ENCODE measurements around the gene LSM10. TPM values are rescaled to one million over a fixed set of nuclear protein-coding genes. Genes with fewer than 3 reads are reported as not detected.
A peak's percentile ranks its signal among the peaks of the same experiment; 100 is the strongest.

LSM10 gene
- total and polyA plus RNA-seq, 9 of the 15 experiments (the other 6 are each of a cell fraction or from before 2014, with no cell fraction given) = 13.2 to 146 (median 68.9) TPM

GRCh38 chr1:36400825-36401601 lies 3.3 kb upstream of the LSM10 start (continued):
- TF ChIP-seq TFAM (CRISPR knock-in tag; conservative IDR thresholded peaks at IDR 0.05) (no peak), HSF4 (CRISPR knock-in tag; IDR thresholded peaks at IDR 0.05; ENCODE audit: borderline replicate concordance) (no peak), CHD7 (IDR thresholded peaks at IDR 0.05; ENCODE audit: low read depth, low read length) (no peak), U2AF2 (optimal IDR thresholded peaks at IDR 0.05; ENCODE audit: low read depth, low read length) (no peak), NR4A1 (CRISPR knock-in tag; IDR thresholded peaks at IDR 0.05) (no peak), NR4A1 (tag; IDR thresholded peaks at IDR 0.05) (no peak), E2F6 (IDR thresholded peaks at IDR 0.05; ENCODE audit: borderline replicate concordance in 1 of 2, extremely low read depth in 1 of 2, insufficient read depth in 1 of 2, insufficient read length in 1 of 2, low read depth in 1 of 2, low read length in 1 of 2, poor library complexity in 1 of 2, severe bottlenecking in 1 of 2) (peak; percentile 5 to 41), SMAD4 (CRISPR knock-in tag; conservative IDR thresholded peaks at IDR 0.05) (0 out of 2 replicates have a peak, but pooled peaks have one; percentile 18), MYC (IDR thresholded peaks at IDR 0.05; ENCODE audit: low read depth, low read length) (peak; percentile 94), MYC (CRISPR knock-in tag; IDR thresholded peaks at IDR 0.05; ENCODE audit: borderline replicate concordance, low read depth) (no peak), IRF9 (tag; IDR thresholded peaks at IDR 0.05) (no peak), FOXK1 (CRISPR knock-in tag; IDR thresholded peaks at IDR 0.05; ENCODE audit: borderline replicate concordance) (no peak), POLR3G (IDR thresholded peaks at IDR 0.05; ENCODE audit: extremely low read depth, insufficient read length, insufficient replicate concordance) (no peak)

Data from K562 (cell line).